HEK293T (cell line): Measurements from ENCODE around the gene KCNQ1OT1.

ENCODE experiments used
- CTCF ChIA-PET: fragments of 350-600 bp; formaldehyde crosslinking; extraction: SDS; loops from one replicate; lab custom pipeline; 2021; ENCODE audit warnings: antibody characterized with exemption, inconsistent platforms; lab: Yijun Ruan, JAX
- POLR2A ChIA-PET: fragments of 350-600 bp; formaldehyde crosslinking; extraction: SDS; loops from one replicate; lab custom pipeline; 2020; ENCODE audit warnings: antibody characterized with exemption, inconsistent platforms; lab: Yijun Ruan, JAX
- DNase-seq: peaks from one replicate; pipeline ENCODE4 v3.0.0; 2012; ENCODE audit warnings: mixed read lengths; ENCODE audit errors: extremely low spot score
- ARNT ChIP-seq: fragments of 450-650 bp; IDR thresholded peaks from 2 replicates; pipeline ENCODE4 v1.6.1; 2017; ENCODE audit warnings: mild to moderate bottlenecking
- BHLHE40 ChIP-seq: fragments of 450-650 bp; IDR thresholded peaks from 2 replicates; pipeline ENCODE4 v1.6.1; 2016; ENCODE audit warnings: mild to moderate bottlenecking, moderate library complexity, borderline replicate concordance
- CTBP1 ChIP-seq: fragments of 450-650 bp; IDR thresholded peaks from 2 replicates; pipeline ENCODE4 v1.6.1; 2016; ENCODE audit warnings: borderline replicate concordance
- ELF4 ChIP-seq: fragments of 450-650 bp; IDR thresholded peaks from 2 replicates; pipeline ENCODE4 v1.6.1; 2017; ENCODE audit warnings: antibody characterized with exemption
- FOXA1 ChIP-seq: fragments of 450-650 bp; IDR thresholded peaks from 2 replicates; pipeline ENCODE4 v1.6.1; 2016; ENCODE audit warnings: mild to moderate bottlenecking
- FOXK2 ChIP-seq: fragments of 450-650 bp; IDR thresholded peaks from 2 replicates; pipeline ENCODE4 v1.6.1; 2016; ENCODE audit warnings: mild to moderate bottlenecking
- FOXM1 ChIP-seq: fragments of 450-650 bp; IDR thresholded peaks from 2 replicates; pipeline ENCODE4 v1.6.1; 2017; ENCODE audit warnings: mild to moderate bottlenecking, borderline replicate concordance
- HDGF ChIP-seq: fragments of 450-650 bp; IDR thresholded peaks from 2 replicates; pipeline ENCODE4 v1.6.1; 2017; ENCODE audit warnings: antibody characterized with exemption, borderline replicate concordance
- L3MBTL2 ChIP-seq: fragments of 450-650 bp; conservative IDR thresholded peaks from 2 replicates; pipeline ENCODE4 v1.6.1; 2016; ENCODE audit warnings: mild to moderate bottlenecking
- LEF1 ChIP-seq: fragments of 450-650 bp; IDR thresholded peaks from 2 replicates; pipeline ENCODE4 v1.6.1; 2017; ENCODE audit warnings: mild to moderate bottlenecking, borderline replicate concordance
- NFRKB ChIP-seq: fragments of 450-650 bp; IDR thresholded peaks from 2 replicates; pipeline ENCODE4 v1.6.1; 2016; ENCODE audit warnings: mild to moderate bottlenecking, moderate library complexity
- SP1 ChIP-seq: fragments of 450-650 bp; IDR thresholded peaks from 2 replicates; pipeline ENCODE4 v1.6.1; 2017
- SUZ12 ChIP-seq: fragments of 450-650 bp; IDR thresholded peaks from 2 replicates; pipeline ENCODE4 v1.6.1; 2016; ENCODE audit warnings: mild to moderate bottlenecking
- TARDBP ChIP-seq: fragments of 450-650 bp; IDR thresholded peaks from 2 replicates; pipeline ENCODE4 v1.6.1; 2016
- ZNF384 ChIP-seq: fragments of 450-650 bp; IDR thresholded peaks from 2 replicates; pipeline ENCODE4 v1.6.1; 2016
- TF ChIP-seq, protein P1 (sequence below): fragments of 450-650 bp; IDR thresholded peaks from 2 replicates; pipeline ENCODE4 v1.6.1; 2016

KCNQ1OT1 gene

DNA sequence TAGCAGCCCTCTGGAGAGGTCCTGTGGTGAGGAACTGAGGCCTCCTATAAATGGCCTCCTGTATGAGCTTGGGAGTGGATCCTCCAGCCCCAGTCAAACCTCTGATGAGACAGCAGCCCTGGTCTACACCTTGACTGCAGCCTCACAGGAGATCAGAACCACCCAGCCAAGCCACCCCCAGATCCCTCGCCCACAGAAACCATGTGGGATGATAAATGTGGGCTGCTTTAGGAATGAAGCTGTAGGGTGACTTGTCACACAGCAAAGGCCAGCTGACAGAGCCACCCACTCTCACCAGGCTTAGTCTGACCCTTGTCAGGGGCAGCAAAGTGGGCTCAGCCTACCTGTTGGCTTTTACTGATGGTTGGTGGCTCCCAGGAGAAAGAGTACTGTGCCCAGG is 6.5 kb upstream of the KCNQ1OT1 start:
- DNase-seq, result no peak
- ChIA-PET CTCF (no interaction called here), POLR2A (no interaction called here)
- TF ChIP-seq HDGF (no peak), SP1 (no peak), FOXM1 (no peak), LEF1 (no peak), FOXA1 (no peak), ARNT (no peak), ELF4 (no peak), FOXK2 (no peak), SUZ12 (no peak), TARDBP (no peak), CTBP1 (no peak), NFRKB (no peak), ZNF384 (no peak), L3MBTL2 (no peak)
- TF ChIP-seq, protein P1, sequence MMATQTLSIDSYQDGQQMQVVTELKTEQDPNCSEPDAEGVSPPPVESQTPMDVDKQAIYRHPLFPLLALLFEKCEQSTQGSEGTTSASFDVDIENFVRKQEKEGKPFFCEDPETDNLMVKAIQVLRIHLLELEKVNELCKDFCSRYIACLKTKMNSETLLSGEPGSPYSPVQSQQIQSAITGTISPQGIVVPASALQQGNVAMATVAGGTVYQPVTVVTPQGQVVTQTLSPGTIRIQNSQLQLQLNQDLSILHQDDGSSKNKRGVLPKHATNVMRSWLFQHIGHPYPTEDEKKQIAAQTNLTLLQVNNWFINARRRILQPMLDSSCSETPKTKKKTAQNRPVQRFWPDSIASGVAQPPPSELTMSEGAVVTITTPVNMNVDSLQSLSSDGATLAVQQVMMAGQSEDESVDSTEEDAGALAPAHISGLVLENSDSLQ, result no peak

DNA sequence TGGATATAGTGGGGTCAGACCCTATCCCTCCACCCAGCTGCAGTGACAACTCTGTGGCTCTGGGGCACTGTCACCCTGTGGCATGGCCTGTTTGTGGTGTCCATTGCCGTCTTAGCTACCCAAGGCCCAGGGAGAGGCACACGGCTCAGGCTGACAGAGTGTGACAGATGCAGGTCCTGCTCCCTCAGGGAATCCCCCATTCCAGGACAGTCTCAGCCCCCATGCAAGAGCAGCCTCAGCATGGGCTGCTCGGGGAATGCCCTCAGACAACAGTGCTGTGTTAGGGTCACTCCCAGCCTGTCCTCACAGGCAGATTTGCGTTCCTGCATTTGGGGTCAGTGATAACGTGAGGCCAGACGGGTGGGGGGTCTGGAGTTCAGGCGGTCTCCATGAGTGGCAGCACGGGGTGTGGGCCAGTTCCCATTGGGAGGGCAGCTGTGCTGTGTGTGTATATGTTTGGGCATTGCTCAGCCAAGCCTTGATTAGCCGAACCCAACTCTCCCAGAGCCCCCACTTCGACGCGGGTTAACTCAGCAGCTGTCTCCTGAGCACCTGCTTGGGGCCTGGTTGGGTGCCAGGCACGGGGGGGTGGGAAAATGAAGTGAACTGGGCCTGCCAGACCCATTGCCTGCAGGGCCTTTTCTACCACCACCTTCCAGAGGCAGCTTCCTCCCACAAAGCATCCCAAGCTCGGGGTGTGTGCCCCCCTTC is 5.3 kb upstream of the KCNQ1OT1 start:
- ChIA-PET POLR2A (no interaction called here), CTCF (no interaction called here)
- no peak for DNase-seq
- TF ChIP-seq TARDBP, result no peak
- no peak for TF ChIP-seq NFRKB
- TF ChIP-seq HDGF, result no peak

DNA sequence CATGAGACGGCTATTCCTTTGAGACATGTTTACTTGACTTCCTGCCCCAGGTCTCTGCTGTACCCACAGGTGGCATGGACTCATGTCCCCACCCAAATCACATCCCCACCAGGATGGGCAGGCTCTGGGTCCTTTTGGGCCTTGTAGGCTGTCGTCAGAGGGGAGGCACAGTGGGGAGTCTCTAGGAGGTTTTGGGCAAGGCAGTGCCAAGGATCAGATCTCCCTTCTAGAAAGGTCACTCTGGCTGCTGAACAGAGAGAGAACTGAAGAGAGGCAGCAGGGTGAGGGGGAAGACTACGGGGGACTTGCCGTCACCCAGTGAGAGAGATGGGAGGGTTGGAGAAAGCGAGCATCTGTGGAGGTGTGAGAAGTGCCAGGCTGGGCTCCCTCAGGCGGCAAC is 4.6 kb upstream of the KCNQ1OT1 start:
- TF ChIP-seq HDGF (no peak), NFRKB (no peak), TARDBP (no peak), SUZ12 (no peak), ZNF384 (no peak), ARNT (no peak), FOXK2 (no peak), FOXM1 (no peak), LEF1 (no peak), CTBP1 (no peak), L3MBTL2 (no peak), FOXA1 (no peak), ELF4 (no peak), SP1 (no peak), BHLHE40 (no peak)
- TF ChIP-seq, protein P1, result no peak
- no peak for DNase-seq
- POLR2A ChIA-PET, result no interaction called here
- CTCF ChIA-PET, result no interaction called here

DNA sequence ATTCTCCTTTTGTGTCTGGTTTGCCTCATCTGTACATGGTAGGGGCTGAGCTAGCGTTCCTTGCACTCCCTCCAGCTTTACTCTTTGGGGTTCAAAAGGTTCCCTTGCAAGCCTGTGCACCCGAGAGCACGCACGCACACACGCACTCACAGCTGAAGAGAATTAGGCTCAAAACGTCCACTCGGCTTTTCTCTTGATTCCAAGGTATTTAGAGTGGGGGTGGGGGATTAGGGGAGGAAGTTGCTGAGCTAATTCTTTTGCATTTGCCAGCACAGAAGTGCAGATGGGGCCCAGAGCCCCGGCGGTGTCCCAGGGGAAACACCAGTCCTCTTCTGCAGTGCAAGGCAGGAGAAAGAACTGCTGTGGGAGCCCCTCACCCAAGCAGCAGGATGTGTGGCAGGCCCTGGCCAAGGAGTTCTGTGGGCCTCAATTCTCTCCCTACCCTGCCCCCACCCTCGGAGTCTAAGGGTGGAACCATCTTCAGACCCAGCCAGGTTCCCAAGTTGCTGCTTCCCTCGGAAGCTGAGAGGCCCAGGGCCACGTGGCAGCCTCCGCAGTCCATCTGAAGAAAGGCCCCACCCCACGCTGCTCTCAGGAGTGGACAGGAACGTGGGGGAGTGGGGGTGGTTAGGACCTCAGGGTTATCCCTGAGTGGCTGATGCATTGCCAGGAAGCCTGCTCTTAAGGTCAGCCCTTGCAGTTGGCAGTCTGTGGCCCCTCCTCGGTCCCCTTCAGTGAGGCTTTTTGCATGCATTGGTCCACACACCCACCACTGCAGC is 3.8 kb upstream of the KCNQ1OT1 start:
- CTCF ChIA-PET, result no interaction called here
- TF ChIP-seq NFRKB, result no peak
- no peak for TF ChIP-seq LEF1
- TF ChIP-seq, protein P1, result no peak
- TF ChIP-seq HDGF, result no peak
- TF ChIP-seq SP1, result no peak
- TF ChIP-seq ARNT, result no peak
- no peak for TF ChIP-seq SUZ12
- no peak for TF ChIP-seq FOXK2
- TF ChIP-seq ELF4, result no peak
- TF ChIP-seq TARDBP, result no peak
- DNase-seq, result no peak
- POLR2A ChIA-PET, result interaction anchor here (0.6 to 1.3 kb wide), 3 partner anchors 19 to 136 kb away, joined by 3 read pairs; no protein-coding TSS in a partner anchor

DNA sequence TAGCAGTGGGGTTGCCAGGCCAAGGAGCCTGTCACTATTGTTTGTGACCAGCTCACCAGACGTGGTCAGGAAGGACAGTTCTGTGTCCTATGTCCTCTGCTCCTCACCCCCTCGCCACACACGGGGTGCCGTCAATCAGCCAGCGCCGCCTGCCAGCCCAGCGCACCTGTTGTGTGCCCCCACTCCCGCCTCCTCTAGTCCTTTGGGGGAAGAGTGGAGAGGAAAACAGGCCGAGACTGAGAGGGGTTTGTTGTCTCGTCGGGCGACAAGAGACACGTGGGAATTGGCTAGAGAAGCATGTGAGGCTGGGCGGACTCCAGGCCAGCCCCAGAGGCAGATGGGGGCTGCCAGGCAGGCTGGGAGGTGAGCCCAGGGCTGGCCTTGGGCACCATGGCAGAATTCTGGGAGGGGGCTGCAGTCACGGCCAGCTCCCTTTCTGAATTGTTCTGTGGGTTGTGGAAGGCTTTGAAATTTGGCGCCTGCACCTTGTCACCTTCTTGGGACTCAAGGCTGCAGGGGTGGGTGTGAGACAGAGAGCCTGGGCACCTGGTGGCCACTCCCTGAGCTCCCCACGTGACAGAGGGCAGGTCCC is 3.1 kb upstream of the KCNQ1OT1 start:
- ChIA-PET CTCF (interaction anchor here (1.0 kb wide), 1 partner anchor 13 kb away, joined by 5 read pairs; no protein-coding TSS in a partner anchor), POLR2A (interaction anchor here (0.6 to 1.3 kb wide), 3 partner anchors 20 to 135 kb away, joined by 3 read pairs; no protein-coding TSS in a partner anchor)
- no peak for DNase-seq
- TF ChIP-seq FOXK2 (no peak), ZNF384 (no peak), CTBP1 (no peak), FOXM1 (no peak), TARDBP (no peak), SP1 (no peak)
